ENCODE measurements around the gene C19orf12.

Gene C19orf12

GRCh38 chr19:29714953-29715700 is at the start of gene C19orf12:
TSS of gene C19orf12 (minus strand) at chr19:29715261. CDS start at chr19:29708413, 6,848 bp downstream.
- in situ Hi-C loops (cut with MboI; ENCODE audit: low pct_unique_long_range_greater_than_20kb, low sequenced_read_pairs) = no loop called here
- DNase-seq = peak; percentile 55

GRCh38 chr19:29764361-29764760 is 49.3 kb upstream of the C19orf12 start:
- DNase-seq = no peak
- in situ Hi-C loops (cut with MboI; ENCODE audit: low pct_unique_long_range_greater_than_20kb, low sequenced_read_pairs) = no loop called here

GRCh38 chr19:29763196-29763595 is 48.1 kb upstream of the C19orf12 start:
- no peak for DNase-seq
- in situ Hi-C loops (cut with MboI; ENCODE audit: low pct_unique_long_range_greater_than_20kb, low sequenced_read_pairs) = no loop called here

- in situ Hi-C loops (cut with MboI; ENCODE audit: low pct_unique_long_range_greater_than_20kb, low sequenced_read_pairs) = no loop called here
- no peak for DNase-seq
Observed at GRCh38 chr19:29761575-29762232, 46.6 kb upstream of the C19orf12 start.

- no peak for DNase-seq
- in situ Hi-C loops (cut with MboI; ENCODE audit: low pct_unique_long_range_greater_than_20kb, low sequenced_read_pairs) = no loop called here
Observed at GRCh38 chr19:29760752-29761502, 45.9 kb upstream of the C19orf12 start.

- DNase-seq = no peak
- in situ Hi-C loops (cut with MboI; ENCODE audit: low pct_unique_long_range_greater_than_20kb, low sequenced_read_pairs) = no loop called here
Observed at GRCh38 chr19:29759359-29759758, 44.3 kb upstream of the C19orf12 start.

- in situ Hi-C loops (cut with MboI; ENCODE audit: low pct_unique_long_range_greater_than_20kb, low sequenced_read_pairs) = no loop called here
- DNase-seq = no peak
Observed at GRCh38 chr19:29758863-29759262, 43.8 kb upstream of the C19orf12 start.

GRCh38 chr19:29757551-29757950 is 42.5 kb upstream of the C19orf12 start:
- in situ Hi-C loops (cut with MboI; ENCODE audit: low pct_unique_long_range_greater_than_20kb, low sequenced_read_pairs) = no loop called here
- DNase-seq = no peak

GRCh38 chr19:29753934-29754305 is 38.9 kb upstream of the C19orf12 start:
- no peak for DNase-seq
- in situ Hi-C loops (cut with MboI; ENCODE audit: low pct_unique_long_range_greater_than_20kb, low sequenced_read_pairs) = no loop called here

- in situ Hi-C loops (cut with MboI; ENCODE audit: low pct_unique_long_range_greater_than_20kb, low sequenced_read_pairs) = no loop called here
- DNase-seq = no peak
Observed at GRCh38 chr19:29753190-29753933, 38.3 kb upstream of the C19orf12 start.

GRCh38 chr19:29752450-29753025 is 37.5 kb upstream of the C19orf12 start:
- in situ Hi-C loops (cut with MboI; ENCODE audit: low pct_unique_long_range_greater_than_20kb, low sequenced_read_pairs) = no loop called here
- no peak for DNase-seq

GRCh38 chr19:29751932-29752331 is 36.9 kb upstream of the C19orf12 start:
- in situ Hi-C loops (cut with MboI; ENCODE audit: low pct_unique_long_range_greater_than_20kb, low sequenced_read_pairs) = no loop called here
- no peak for DNase-seq

GRCh38 chr19:29750001-29750400 is 34.9 kb upstream of the C19orf12 start:
- in situ Hi-C loops (cut with MboI; ENCODE audit: low pct_unique_long_range_greater_than_20kb, low sequenced_read_pairs) = no loop called here
- DNase-seq = no peak

GRCh38 chr19:29748996-29749849 is 34.2 kb upstream of the C19orf12 start:
- DNase-seq = no peak
- in situ Hi-C loops (cut with MboI; ENCODE audit: low pct_unique_long_range_greater_than_20kb, low sequenced_read_pairs) = loop anchor here (25.0 kb wide), 1 partner anchor 913 kb away; no protein-coding TSS in a partner anchor

GRCh38 chr19:29745253-29745652 is 30.2 kb upstream of the C19orf12 start:
- in situ Hi-C loops (cut with MboI; ENCODE audit: low pct_unique_long_range_greater_than_20kb, low sequenced_read_pairs) = loop anchor here (25.0 kb wide), 1 partner anchor 917 kb away; no protein-coding TSS in a partner anchor

GRCh38 chr19:29743681-29744080 is 28.6 kb upstream of the C19orf12 start:
- in situ Hi-C loops (cut with MboI; ENCODE audit: low pct_unique_long_range_greater_than_20kb, low sequenced_read_pairs) = loop anchor here (25.0 kb wide), 1 partner anchor 919 kb away; no protein-coding TSS in a partner anchor
- DNase-seq = no peak

More at GRCh38 chr19:29745253-29745652, 30.2 kb upstream of the C19orf12 start:
- DNase-seq = no peak

- in situ Hi-C loops (cut with MboI; ENCODE audit: low pct_unique_long_range_greater_than_20kb, low sequenced_read_pairs) = loop anchor here (25.0 kb wide), 1 partner anchor 921 kb away; no protein-coding TSS in a partner anchor
- DNase-seq = no peak
Observed at GRCh38 chr19:29741776-29742175, 26.7 kb upstream of the C19orf12 start.

- in situ Hi-C loops (cut with MboI; ENCODE audit: low pct_unique_long_range_greater_than_20kb, low sequenced_read_pairs) = loop anchor here (25.0 kb wide), 1 partner anchor 921 kb away; no protein-coding TSS in a partner anchor
- no peak for DNase-seq
Observed at GRCh38 chr19:29741226-29741625, 26.2 kb upstream of the C19orf12 start.
